VCaP (cell line): ENCODE measurements around the gene HLCS.

ENCODE experiments used
- H3K27ac ChIP-seq: fragments of 450-650 bp; 2 replicates; pipeline ENCODE4 v1.5.1; 2017
- TF ChIP-seq, protein P1 (sequence below): fragments of 450-650 bp; conservative IDR thresholded peaks from 2 replicates; pipeline ENCODE4 v1.5.1; 2017; ENCODE audit warnings: mild to moderate bottlenecking, moderate library complexity

Gene HLCS

GRCh38 chr21:36926989-36927718, 39.3 kb downstream of the HLCS start:
- TF ChIP-seq, protein P1, sequence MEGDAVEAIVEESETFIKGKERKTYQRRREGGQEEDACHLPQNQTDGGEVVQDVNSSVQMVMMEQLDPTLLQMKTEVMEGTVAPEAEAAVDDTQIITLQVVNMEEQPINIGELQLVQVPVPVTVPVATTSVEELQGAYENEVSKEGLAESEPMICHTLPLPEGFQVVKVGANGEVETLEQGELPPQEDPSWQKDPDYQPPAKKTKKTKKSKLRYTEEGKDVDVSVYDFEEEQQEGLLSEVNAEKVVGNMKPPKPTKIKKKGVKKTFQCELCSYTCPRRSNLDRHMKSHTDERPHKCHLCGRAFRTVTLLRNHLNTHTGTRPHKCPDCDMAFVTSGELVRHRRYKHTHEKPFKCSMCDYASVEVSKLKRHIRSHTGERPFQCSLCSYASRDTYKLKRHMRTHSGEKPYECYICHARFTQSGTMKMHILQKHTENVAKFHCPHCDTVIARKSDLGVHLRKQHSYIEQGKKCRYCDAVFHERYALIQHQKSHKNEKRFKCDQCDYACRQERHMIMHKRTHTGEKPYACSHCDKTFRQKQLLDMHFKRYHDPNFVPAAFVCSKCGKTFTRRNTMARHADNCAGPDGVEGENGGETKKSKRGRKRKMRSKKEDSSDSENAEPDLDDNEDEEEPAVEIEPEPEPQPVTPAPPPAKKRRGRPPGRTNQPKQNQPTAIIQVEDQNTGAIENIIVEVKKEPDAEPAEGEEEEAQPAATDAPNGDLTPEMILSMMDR, result no peak
- H3K27ac ChIP-seq, result peak overlapping the region; percentile 91

DNA sequence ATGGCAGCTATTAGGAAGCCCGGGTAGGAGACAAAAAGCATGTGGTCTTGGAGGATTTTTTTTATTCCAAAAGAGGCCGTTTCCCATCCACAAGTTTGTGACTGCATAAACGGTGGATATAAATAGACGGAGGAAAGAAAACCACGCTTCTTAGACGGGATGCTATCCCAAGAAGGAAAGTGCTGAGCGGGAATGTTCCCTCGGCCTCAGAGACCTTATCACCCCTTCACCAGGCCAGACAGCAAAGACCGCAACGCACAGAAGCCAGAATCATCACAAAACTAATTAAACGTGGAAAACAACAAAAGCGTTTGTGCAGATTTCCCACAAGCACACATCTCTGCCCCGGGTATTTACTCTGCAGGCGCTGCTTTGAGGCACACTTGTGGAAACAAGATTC, 43.2 kb downstream of the HLCS start:
- H3K27ac ChIP-seq, result peak overlapping the region; percentile 91
- TF ChIP-seq, protein P1, result no peak

DNA sequence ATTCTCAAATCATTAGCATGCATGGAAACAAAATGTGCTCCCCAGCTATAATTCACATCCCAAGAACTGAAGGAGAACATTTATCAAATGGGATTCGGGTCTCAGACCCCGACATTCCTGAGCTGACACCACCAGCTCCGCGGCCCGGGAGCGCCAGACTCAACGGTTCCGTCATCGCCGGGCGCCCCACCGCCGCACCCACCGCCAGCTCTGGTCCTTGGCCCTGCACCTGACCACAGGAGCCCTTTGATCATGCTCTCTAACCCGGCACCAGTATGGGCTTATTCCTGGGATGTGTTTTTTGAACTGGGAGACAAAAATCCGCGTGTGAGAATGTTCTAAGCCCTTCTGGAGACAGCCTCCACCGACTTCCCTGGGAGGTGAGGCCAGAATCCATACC, 43.6 kb downstream of the HLCS start:
- TF ChIP-seq, protein P1, result no peak
- H3K27ac ChIP-seq, result peak overlapping the region; percentile 91

- H3K27ac ChIP-seq, result peak overlapping the region; percentile 91
- TF ChIP-seq, protein P1, result no peak
These were observed 48.2 kb downstream of the HLCS start for GRCh38 chr21:36918291-36918690.

DNA sequence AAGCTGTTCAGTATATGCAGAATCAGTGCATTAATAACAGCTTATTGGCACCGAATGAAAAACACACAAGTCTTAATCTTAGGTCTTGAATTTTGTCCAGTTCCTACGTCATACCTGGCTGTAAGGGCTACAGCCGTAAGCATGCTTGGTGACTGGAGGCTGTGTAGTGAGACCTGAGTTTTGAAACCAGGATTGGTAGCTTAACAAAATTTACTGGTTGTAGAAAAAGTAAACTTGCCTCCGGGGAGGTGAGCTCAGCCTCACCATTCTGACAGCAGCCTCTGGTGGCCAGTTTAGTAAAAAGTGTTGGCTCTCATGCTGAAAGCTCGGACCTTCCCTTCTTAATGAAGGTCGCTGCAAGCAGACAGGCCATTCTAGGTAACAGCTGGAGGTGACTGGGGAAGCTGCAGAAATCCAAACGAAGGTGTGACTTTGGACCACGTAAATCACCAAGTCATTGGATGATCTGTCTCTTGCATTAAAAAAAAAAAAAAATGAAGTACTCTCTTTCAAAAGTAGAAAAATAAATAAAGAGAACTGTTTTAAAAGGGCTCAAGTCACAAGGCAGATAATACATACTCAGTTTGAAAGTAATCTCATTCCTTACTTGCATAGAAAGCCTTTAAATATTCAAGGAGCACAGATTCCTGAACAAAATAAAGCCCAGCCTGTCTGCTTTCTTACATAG, 48.9 kb downstream of the HLCS start:
- peak overlapping the region; percentile 91 for H3K27ac ChIP-seq
- TF ChIP-seq, protein P1, result peak; percentile 98

DNA sequence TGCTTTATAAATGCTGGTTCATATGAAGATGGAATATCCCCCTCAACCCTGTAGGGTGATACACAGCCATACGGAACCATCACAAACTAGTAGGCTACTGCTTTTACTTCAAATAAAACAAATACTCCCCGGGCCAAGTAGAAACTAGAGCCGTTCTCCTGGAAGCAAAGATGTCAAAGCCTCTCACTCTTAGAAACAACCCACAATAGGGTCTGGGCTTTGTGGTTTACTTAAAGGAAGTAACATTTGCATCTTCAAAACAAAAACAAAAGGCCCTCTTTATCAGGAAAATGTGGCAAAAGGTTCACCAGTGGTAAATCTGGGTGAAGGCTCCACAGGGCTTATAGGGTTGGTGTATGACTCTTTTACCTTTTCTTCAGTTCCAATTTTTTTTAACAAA, 49.8 kb downstream of the HLCS start:
- H3K27ac ChIP-seq, result peak overlapping the region; percentile 91
- TF ChIP-seq, protein P1, result no peak

GRCh38 chr21:36915696-36916245, 50.7 kb downstream of the HLCS start:
- no peak overlapping the region for H3K27ac ChIP-seq
- TF ChIP-seq, protein P1, result no peak
